Neutrophil (primary cell): ENCODE data around the gene GALNT18.

Experiments
- H3K27ac ChIP-seq: fragments of 200-600 bp; sonication (generic); 2 replicates; pipeline ENCODE4 v1.5.1; 2016; ENCODE audit warnings: mild to moderate bottlenecking, moderate library complexity
- H3K27me3 ChIP-seq: fragments of 200-600 bp; sonication (generic); 2 replicates; pipeline ENCODE4 v1.6.0; 2016; ENCODE audit warnings: mild to moderate bottlenecking
- H3K36me3 ChIP-seq: fragments of 200-600 bp; sonication (generic); 2 replicates; pipeline ENCODE4 v1.5.1; 2017
- H3K4me1 ChIP-seq, 2 experiments: fragments of 200-600 bp in 1 of 2; sonication (generic) in 1 of 2; 1 replicate in 1 of 2; 2 replicates in 1 of 2; pipeline versions ENCODE4 v1.5.1 to v1.6.1; 2013 to 2016; ENCODE audit warnings: low read depth in 1 of 2, low read length in 1 of 2, mild to moderate bottlenecking in 1 of 2, moderate library complexity in 1 of 2; ENCODE audit not compliant: control insufficient read depth in 1 of 2, insufficient read depth in 1 of 2
- H3K4me3 ChIP-seq, 2 experiments: fragments of 200-600 bp in 1 of 2; sonication (generic) in 1 of 2; 1 replicate in 1 of 2; 2 replicates in 1 of 2; pipeline ENCODE4 v1.5.1; 2013 to 2016; ENCODE audit warnings: low read depth in 1 of 2, low read length in 1 of 2, mild to moderate bottlenecking in 1 of 2, moderate library complexity in 1 of 2
- H3K9me3 ChIP-seq: fragments of 200-600 bp; sonication (generic); 2 replicates; pipeline ENCODE4 v1.5.1; 2016
- TF ChIP-seq, protein P1 (sequence below): fragments of 200-600 bp; sonication (generic); IDR thresholded peaks from 2 replicates; pipeline ENCODE4 v1.5.1; 2016; ENCODE audit warnings: antibody characterized with exemption

The GALNT18 gene

DNA sequence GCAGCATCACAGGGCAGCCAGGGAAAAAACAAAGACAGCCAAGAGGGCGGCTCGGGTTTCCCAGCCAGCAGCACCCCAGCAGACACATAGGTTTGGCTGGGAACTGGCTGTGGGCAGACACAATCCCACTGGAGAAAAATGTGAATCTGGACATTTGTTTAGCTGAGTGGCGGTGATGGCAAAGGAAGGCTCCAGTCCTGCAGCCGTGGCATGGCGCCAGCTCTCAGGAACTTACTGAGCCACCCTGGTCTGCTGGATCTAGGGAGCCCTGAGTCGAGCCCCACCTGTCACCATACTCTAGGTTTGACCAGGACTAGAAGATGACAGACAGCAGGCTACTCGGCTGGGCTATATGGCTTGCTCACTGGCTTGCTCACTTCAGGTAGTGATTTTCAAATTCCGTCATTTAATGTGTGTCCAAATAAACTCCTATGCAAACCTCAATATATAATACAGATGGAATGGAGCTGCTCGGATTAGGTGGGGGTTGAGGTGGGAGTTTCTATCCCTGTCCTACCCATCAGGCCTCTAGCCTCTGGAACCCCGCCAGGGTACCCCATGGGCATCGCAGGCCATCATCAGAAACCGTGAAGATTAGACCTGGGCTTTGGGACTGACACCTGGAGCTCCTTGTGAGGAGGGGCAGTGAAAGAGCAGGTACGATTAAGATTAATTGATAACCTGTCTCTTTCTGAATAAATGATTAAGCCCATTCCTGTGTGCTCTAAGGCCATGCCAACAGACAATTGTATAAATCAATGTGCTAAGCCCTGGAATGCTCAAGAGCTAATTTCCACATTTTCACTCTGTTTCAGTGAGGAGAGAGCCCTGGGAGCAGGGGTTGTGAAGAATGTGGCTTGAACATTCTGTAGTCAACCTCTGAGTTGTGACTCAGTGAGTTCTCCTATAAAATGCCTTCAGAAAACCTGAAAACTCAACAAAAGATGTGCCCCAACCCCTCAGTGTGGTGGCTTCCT, 42.5 kb downstream of the GALNT18 start:
- no peaks in the 10 kb centered on the region for H3K4me1 ChIP-seq
- H3K27ac ChIP-seq: no peak overlapping the region
- H3K36me3 ChIP-seq: no peaks in the 10 kb centered on the region
- H3K27me3 ChIP-seq: peaks cover 30% of the 10 kb centered on the region
- H3K4me3 ChIP-seq: no peak overlapping the region
- H3K9me3 ChIP-seq: no peaks in the 10 kb centered on the region
- TF ChIP-seq, protein P1, sequence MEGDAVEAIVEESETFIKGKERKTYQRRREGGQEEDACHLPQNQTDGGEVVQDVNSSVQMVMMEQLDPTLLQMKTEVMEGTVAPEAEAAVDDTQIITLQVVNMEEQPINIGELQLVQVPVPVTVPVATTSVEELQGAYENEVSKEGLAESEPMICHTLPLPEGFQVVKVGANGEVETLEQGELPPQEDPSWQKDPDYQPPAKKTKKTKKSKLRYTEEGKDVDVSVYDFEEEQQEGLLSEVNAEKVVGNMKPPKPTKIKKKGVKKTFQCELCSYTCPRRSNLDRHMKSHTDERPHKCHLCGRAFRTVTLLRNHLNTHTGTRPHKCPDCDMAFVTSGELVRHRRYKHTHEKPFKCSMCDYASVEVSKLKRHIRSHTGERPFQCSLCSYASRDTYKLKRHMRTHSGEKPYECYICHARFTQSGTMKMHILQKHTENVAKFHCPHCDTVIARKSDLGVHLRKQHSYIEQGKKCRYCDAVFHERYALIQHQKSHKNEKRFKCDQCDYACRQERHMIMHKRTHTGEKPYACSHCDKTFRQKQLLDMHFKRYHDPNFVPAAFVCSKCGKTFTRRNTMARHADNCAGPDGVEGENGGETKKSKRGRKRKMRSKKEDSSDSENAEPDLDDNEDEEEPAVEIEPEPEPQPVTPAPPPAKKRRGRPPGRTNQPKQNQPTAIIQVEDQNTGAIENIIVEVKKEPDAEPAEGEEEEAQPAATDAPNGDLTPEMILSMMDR: no peak

DNA sequence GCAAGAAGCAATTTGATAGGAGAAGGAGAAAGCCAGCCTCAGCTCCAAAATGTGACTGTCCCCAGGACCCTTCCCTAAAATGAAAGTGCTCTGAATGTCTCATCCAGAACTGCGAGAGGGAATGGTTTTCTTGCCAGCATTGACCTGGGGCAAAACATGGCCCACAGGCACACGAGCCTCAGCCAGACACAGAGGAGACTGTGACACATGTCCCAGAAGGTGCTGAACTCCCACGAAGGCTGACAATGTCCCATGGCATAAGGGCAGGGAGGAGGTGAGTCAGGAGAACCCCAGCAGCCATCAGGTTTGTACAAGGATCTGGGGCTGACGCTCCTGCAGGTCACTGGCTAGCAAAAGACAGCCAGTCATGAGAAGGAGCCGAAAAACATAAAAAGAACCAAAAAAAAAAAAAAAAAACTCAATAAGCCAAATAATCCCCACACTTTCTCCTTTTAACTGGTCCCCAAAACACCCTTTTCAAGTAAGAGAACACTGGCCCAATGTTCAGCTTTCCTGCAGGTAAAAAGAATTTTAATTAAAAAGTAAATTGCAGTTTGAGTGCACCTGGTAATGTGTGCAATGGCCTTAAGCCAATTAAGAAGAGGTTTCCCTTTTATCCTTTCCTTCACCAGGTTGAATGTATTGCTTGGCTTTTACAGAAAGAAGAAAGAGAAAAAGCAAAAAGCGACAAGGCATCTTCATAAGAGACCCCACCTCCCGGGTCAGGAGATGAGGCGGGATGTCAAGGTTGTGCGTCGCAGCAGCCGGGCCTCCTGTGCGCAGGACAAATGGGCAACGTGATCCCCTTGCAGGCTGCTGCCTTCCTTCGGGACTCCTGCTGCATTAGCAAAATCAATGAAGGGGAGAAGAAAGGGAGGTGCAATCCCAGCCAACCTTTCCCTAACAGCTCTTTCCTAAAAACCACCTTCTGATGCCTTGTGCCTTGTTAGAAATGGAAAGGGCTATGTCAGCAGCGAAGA, 43.6 kb downstream of the GALNT18 start:
- peaks cover 20% of the 10 kb centered on the region for H3K27me3 ChIP-seq
- H3K27ac ChIP-seq: no peak overlapping the region
- H3K4me1 ChIP-seq: no peaks in the 10 kb centered on the region
- H3K4me3 ChIP-seq: no peak overlapping the region
- H3K9me3 ChIP-seq: no peaks in the 10 kb centered on the region
- H3K36me3 ChIP-seq: no peaks in the 10 kb centered on the region
- TF ChIP-seq, protein P1: no peak

DNA sequence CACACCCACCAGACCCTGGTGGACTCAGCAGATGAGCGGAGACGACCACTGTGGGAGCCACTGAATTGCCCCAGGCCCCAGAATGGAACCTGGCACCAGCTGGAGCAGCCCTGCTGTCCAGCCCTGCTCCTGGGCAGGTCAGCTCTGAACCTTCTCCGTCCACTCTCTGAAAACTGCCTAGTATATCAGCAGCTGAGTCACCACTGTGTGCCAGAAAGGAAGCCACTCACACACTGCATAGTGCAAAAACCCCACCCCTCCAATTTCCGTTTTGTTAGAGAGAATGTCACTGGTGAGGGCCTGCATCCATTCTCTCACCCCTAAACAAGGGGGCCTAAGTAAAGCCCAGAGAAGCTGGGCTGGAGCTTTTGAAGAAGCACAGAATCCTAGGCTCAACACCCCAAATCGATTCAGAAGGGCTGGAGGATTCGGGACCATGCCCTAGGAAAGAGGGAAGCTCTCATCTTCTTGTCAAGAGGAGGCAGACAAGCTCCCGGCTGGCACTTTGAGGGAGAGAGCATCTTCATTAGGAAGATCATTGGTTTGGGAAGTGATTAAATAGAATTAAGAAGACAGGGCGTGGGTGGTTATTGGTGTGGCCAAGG, 44.5 kb downstream of the GALNT18 start:
- Histone ChIP-seq H3K27ac (no peak overlapping the region), H3K27me3 (peaks cover 11% of the 10 kb centered on the region), H3K4me3 (no peak overlapping the region), H3K4me1 (no peaks in the 10 kb centered on the region), H3K9me3 (no peaks in the 10 kb centered on the region), H3K36me3 (no peaks in the 10 kb centered on the region)
- TF ChIP-seq, protein P1: no peak

DNA sequence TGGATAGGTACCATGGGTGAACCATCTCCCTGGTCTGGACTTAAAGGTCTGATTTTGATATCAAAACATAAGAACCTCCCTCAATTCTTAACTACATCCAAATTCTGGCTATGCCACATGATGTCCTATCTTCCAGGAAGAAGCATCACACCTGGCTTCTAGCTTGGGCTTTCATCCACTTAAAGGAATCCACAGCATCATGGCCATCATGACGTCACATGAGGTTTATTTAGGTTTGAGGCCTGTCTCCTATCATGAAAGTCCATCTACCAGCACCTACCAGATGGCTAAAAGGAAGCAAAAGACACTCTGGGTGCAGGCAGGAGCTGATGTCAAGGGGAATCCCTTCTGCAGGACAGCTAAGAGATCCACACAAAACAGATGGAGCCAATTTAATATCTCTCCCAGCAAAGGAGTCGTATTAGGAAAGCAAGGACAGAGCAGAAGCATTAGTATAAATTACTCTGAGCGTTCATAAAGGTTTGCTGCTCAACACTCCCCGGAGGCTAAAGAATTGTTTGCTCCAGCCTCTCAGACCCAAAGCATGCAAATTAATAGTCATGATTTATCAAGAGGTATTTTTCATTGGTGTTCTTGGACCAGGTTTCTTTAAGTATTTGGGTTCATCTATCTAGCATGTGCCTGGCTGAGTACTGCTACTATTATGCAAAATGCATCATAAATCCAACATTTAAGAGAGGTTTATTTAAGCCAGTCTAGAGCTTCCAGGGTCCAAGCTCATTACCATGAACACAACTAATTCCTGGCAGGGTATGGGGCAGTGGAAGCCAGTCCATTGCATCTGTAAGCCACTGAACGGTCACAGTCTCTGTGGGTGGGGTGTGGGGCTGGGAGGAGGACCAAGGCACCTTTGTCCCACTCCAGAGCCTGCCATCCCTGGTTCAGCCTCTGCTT, 47.2 kb downstream of the GALNT18 start:
- Histone ChIP-seq H3K27me3 (peaks cover 18% of the 10 kb centered on the region), H3K36me3 (no peaks in the 10 kb centered on the region), H3K4me1 (no peaks in the 10 kb centered on the region), H3K27ac (no peak overlapping the region), H3K4me3 (no peak overlapping the region), H3K9me3 (no peaks in the 10 kb centered on the region)
- TF ChIP-seq, protein P1: no peak
